HAP-1 (cell line): ENCODE measurements around the gene KANTR.
A peak's percentile ranks its signal among the peaks of the same experiment; 100 is the strongest.

Experiments used
- DNase-seq, 2 experiments: peaks; one replicate each; pipeline ENCODE4 v3.0.0-alpha.2; 2016 to 2020; ENCODE audit warnings: low spot score in 2 of 2
- H3K27me3 ChIP-seq: fragments of 250-450 bp; sonication (Bioruptor Pico); 2 replicates; pipeline ENCODE4 v1.5.1; 2020; ENCODE audit warnings: low read depth, mild to moderate bottlenecking, moderate library complexity
- H3K36me3 ChIP-seq: fragments of 250-450 bp; sonication (Bioruptor Pico); replicated peaks from 2 replicates; pipeline ENCODE4 v1.5.1; 2020; ENCODE audit warnings: mild to moderate bottlenecking
- H3K4me1 ChIP-seq: fragments of 250-450 bp; sonication (Bioruptor Pico); 2 replicates; pipeline ENCODE4 v1.5.1; 2020; ENCODE audit warnings: mild to moderate bottlenecking
- H3K4me3 ChIP-seq: fragments of 250-450 bp; sonication (Bioruptor Pico); 2 replicates; pipeline ENCODE4 v1.5.1; 2020; ENCODE audit warnings: mild to moderate bottlenecking, moderate library complexity
- H3K9me3 ChIP-seq: fragments of 250-450 bp; sonication (Bioruptor Pico); 2 replicates; pipeline ENCODE4 v1.5.1; 2020; ENCODE audit warnings: mild to moderate bottlenecking, moderate library complexity
- in situ Hi-C: fragments of 300-500 bp; cut with MboI; formaldehyde crosslinking; loops from 3 replicates; pipeline ENCODE4 v1.14.3; 2020; ENCODE audit warnings: low sequenced_read_pairs, inconsistent platforms, mixed read lengths

Gene KANTR

GRCh38 chrX:53073115-53073586, 20.8 kb upstream of the KANTR start:
- H3K27me3 ChIP-seq, result no peaks in the 10 kb centered on the region
- peak; percentile 50 to 68 for DNase-seq
- H3K9me3 ChIP-seq, result no peaks in the 10 kb centered on the region
- in situ Hi-C loops, result no loop called here
- H3K36me3 ChIP-seq, result 0 out of 2 replicates have a peak, but pooled peaks cover 3% of the 10 kb centered on the region
- H3K4me1 ChIP-seq, result peaks cover 14% of the 10 kb centered on the region
- no peak overlapping the region for H3K4me3 ChIP-seq

DNA sequence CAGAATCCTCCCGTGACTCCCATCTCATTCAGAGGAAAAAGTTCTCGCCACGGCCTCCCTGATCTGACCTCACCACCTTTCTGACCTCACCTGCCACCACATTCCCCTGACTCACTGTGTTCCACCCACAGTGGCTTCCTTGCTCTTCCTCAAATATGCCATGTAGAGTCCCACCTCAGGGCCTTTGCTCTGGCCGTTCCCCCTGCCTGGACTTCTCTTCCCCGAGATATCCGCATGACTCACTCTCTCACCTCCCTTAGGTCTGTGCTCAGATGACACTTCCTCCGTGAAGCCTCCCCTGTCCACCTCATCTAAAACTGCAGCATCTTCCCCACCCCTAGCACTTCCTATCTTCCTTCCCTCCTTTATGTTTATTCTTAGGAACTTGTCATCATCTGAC, 18.9 kb upstream of the KANTR start:
- no peaks in the 10 kb centered on the region for H3K9me3 ChIP-seq
- in situ Hi-C loops, result no loop called here
- peaks cover 14% of the 10 kb centered on the region for H3K4me1 ChIP-seq
- no peak overlapping the region for H3K4me3 ChIP-seq
- H3K27me3 ChIP-seq, result no peaks in the 10 kb centered on the region
- no peak for DNase-seq
- H3K36me3 ChIP-seq, result 0 out of 2 replicates have a peak, but pooled peaks cover 3% of the 10 kb centered on the region

DNA sequence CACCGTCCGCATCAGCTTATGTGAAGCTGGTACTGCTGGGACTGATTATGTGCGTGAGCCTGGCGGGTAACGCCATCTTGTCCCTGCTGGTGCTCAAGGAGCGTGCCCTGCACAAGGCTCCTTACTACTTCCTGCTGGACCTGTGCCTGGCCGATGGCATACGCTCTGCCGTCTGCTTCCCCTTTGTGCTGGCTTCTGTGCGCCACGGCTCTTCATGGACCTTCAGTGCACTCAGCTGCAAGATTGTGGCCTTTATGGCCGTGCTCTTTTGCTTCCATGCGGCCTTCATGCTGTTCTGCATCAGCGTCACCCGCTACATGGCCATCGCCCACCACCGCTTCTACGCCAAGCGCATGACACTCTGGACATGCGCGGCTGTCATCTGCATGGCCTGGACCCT, 17.3 kb upstream of the KANTR start:
- H3K9me3 ChIP-seq, result no peaks in the 10 kb centered on the region
- H3K36me3 ChIP-seq, result no peaks in the 10 kb centered on the region
- in situ Hi-C loops, result no loop called here
- no peaks in the 10 kb centered on the region for H3K27me3 ChIP-seq
- H3K4me1 ChIP-seq, result peaks cover 14% of the 10 kb centered on the region
- no peak for DNase-seq
- H3K4me3 ChIP-seq, result no peak overlapping the region

DNA sequence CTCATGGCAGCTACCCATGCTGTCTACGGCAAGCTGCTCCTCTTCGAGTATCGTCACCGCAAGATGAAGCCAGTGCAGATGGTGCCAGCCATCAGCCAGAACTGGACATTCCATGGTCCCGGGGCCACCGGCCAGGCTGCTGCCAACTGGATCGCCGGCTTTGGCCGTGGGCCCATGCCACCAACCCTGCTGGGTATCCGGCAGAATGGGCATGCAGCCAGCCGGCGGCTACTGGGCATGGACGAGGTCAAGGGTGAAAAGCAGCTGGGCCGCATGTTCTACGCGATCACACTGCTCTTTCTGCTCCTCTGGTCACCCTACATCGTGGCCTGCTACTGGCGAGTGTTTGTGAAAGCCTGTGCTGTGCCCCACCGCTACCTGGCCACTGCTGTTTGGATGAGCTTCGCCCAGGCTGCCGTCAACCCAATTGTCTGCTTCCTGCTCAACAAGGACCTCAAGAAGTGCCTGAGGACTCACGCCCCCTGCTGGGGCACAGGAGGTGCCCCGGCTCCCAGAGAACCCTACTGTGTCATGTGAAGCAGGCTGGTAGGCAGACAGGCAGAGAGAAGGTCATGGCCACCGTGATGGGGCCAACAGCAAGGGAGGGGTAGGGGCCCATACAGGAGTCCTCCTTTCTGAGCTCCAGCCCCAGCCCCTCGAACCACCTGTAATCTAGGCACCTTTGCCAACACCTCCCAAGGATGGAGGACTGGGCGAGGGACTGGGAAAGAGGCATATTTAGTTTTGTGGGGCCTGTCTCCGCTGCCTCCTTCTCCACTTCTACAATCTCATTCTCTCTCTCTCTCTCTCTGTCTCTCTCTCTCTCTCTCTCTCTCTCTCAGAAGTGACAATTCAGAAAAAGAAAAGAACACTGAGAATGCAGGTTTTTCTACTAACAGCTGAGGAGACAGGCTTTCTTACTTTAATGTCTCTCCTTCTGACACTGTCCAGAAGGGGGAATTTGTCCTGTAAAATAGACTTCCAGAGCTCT, 16.4 kb upstream of the KANTR start:
- no peak overlapping the region for H3K4me3 ChIP-seq
- in situ Hi-C loops, result no loop called here
- no peaks in the 10 kb centered on the region for H3K9me3 ChIP-seq
- DNase-seq, result no peak
- H3K27me3 ChIP-seq, result no peaks in the 10 kb centered on the region
- no peaks in the 10 kb centered on the region for H3K36me3 ChIP-seq
- peaks cover 8% of the 10 kb centered on the region for H3K4me1 ChIP-seq

- Histone ChIP-seq H3K4me3 (no peak overlapping the region), H3K9me3 (no peaks in the 10 kb centered on the region), H3K4me1 (peaks cover 5% of the 10 kb centered on the region; the same call in 1 of the 2 replicates), H3K27me3 (no peaks in the 10 kb centered on the region), H3K36me3 (no peaks in the 10 kb centered on the region)
- in situ Hi-C loops, result no loop called here
- DNase-seq, result no peak
Measured at GRCh38 chrX:53078943-53079342, 15.0 kb upstream of the KANTR start.

- in situ Hi-C loops, result no loop called here
Measured at GRCh38 chrX:53080628-53081580, 13.0 kb upstream of the KANTR start.

DNA sequence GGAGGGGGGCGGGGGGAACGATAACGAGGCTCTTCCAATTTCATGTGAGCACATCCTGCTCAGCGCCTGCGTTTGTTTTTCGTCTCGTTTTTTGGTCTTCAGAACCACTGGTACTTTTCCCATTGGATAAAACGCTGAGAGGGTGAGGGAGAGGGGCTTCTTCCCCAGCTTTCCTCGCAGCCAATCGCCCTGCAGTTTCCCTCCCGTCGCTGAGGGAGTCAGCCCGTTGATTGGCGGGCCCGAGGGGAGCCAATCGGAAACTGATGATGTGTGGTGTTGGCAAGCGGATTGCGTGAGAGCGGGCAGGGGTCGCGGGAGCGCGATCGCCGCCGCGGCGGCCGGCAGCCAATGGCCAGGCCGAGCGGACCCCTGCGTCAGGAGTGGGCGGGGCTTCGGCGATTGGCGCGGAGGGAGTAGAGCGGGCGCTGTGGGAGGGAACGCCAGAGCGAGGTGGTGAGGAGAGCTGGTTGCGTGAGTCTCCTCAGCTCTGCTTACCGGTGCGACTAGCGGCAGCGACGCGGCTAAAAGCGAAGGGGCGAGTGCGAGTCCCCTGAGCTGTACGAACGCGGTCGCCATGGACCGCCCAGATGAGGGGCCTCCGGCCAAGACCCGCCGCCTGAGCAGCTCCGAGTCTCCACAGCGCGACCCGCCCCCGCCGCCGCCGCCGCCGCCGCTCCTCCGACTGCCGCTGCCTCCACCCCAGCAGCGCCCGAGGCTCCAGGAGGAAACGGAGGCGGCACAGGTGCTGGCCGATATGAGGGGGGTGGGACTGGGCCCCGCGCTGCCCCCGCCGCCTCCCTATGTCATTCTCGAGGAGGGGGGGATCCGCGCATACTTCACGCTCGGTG, 11.8 kb upstream of the KANTR start, which contains the start of gene TSPYL2:
TSPYL2 (plus strand) TSS at position 443 of the 848 bp plus-strand sequence; CDS start at position 575, 132 bp downstream.
- DNase-seq, result peak; percentile 98 to 99
- Histone ChIP-seq H3K27me3 (no peaks in the 10 kb centered on the region), H3K4me3 (peak within 1 kb of the TSS; percentile 65), H3K36me3 (peaks cover 19% of the 10 kb centered on the region), H3K4me1 (peaks cover 5% of the 10 kb centered on the region; the same call in 1 of the 2 replicates), H3K9me3 (no peaks in the 10 kb centered on the region)
- in situ Hi-C loops, result no loop called here

More at GRCh38 chrX:53080628-53081580, 13.0 kb upstream of the KANTR start:
- no peak overlapping the region for H3K4me3 ChIP-seq
- no peaks in the 10 kb centered on the region for H3K9me3 ChIP-seq
- peaks cover 14% of the 10 kb centered on the region for H3K36me3 ChIP-seq
- H3K27me3 ChIP-seq, result no peaks in the 10 kb centered on the region
- H3K4me1 ChIP-seq, result peaks cover 5% of the 10 kb centered on the region; the same call in 1 of the 2 replicates
- DNase-seq, result no peak

DNA sequence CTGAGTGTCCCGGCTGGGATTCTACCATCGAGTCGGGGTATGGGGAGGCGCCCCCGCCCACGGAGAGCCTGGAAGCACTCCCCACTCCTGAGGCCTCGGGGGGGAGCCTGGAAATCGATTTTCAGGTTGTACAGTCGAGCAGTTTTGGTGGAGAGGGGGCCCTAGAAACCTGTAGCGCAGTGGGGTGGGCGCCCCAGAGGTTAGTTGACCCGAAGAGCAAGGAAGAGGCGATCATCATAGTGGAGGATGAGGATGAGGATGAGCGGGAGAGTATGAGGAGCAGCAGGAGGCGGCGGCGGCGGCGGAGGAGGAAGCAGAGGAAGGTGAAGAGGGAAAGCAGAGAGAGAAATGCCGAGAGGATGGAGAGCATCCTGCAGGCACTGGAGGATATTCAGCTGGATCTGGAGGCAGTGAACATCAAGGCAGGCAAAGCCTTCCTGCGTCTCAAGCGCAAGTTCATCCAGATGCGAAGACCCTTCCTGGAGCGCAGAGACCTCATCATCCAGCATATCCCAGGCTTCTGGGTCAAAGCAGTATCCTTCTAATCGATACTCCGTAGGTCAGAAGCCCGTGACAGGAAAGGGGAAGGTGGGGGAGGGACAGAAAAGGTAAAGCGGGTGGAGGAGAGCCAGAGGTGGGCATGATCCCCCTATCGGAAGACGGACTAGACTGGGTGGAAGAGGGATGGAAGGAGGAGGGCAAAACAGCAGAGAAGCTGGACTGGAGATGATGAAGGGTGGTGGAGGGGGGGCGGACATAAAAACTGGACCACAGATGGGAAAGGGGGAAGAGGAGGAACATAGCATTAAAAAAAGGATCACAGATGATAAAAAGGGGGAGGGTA, 10.9 kb upstream of the KANTR start:
- in situ Hi-C loops, result no loop called here
- H3K4me3 ChIP-seq, result peak overlapping the region; percentile 65
- no peak for DNase-seq
- no peaks in the 10 kb centered on the region for H3K9me3 ChIP-seq
- H3K27me3 ChIP-seq, result no peaks in the 10 kb centered on the region
- H3K36me3 ChIP-seq, result peaks cover 25% of the 10 kb centered on the region
- H3K4me1 ChIP-seq, result peaks cover 5% of the 10 kb centered on the region; the same call in 1 of the 2 replicates

DNA sequence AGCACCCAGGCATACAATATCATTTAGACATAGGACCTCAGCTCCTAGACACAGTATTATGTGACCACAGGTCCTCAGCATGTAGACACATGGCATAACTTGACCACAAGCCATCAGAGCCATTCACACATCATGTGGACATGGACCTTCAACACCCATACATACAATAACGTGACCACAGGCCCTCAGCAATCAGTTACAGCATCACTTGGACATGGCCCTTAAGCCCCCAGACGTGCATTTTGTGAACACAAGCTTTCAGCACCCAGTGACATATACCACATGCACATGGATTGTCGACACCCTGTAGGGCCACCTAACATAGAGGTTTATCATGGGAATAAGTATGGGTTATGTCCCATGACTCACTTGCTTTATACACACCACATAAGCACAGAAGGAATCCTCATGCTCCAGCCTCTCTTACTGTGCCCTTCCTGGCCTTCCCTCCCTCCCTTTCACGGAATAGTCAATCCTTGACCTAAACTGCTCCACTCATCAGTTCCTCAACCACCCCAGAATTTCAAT, 9.8 kb upstream of the KANTR start:
- peaks cover 5% of the 10 kb centered on the region; the same call in 1 of the 2 replicates for H3K4me1 ChIP-seq
- H3K36me3 ChIP-seq, result peaks cover 30% of the 10 kb centered on the region
- no peak overlapping the region for H3K4me3 ChIP-seq
- DNase-seq, result no peak
- no peaks in the 10 kb centered on the region for H3K27me3 ChIP-seq
- in situ Hi-C loops, result no loop called here
- no peaks in the 10 kb centered on the region for H3K9me3 ChIP-seq

- Histone ChIP-seq H3K4me1 (peaks cover 5% of the 10 kb centered on the region; the same call in 1 of the 2 replicates), H3K36me3 (peaks cover 30% of the 10 kb centered on the region), H3K4me3 (no peak overlapping the region), H3K27me3 (no peaks in the 10 kb centered on the region), H3K9me3 (no peaks in the 10 kb centered on the region)
- DNase-seq, result no peak
- in situ Hi-C loops, result no loop called here
Measured at GRCh38 chrX:53084863-53085262, 9.1 kb upstream of the KANTR start.

- peaks cover 30% of the 10 kb centered on the region for H3K36me3 ChIP-seq
- H3K4me1 ChIP-seq, result peaks cover 5% of the 10 kb centered on the region; the same call in 1 of the 2 replicates
- no peaks in the 10 kb centered on the region for H3K27me3 ChIP-seq
- no peaks in the 10 kb centered on the region for H3K9me3 ChIP-seq
- in situ Hi-C loops, result no loop called here
- DNase-seq, result no peak
- H3K4me3 ChIP-seq, result no peak overlapping the region
Measured at GRCh38 chrX:53085661-53086229, 8.2 kb upstream of the KANTR start.
